Adrenal gland (tissue), 5 donors: ENCODE data around the gene PREB.

Source experiments
- POLR2A ChIP-seq, 2 donors: fragments of 450-650 bp; IDR thresholded peaks; one replicate each; pipeline ENCODE4 v1.6.1; 2017; ENCODE audit warnings: antibody characterized with exemption in 2 of 2, mild to moderate bottlenecking in 2 of 2, moderate library complexity in 1 of 2
- TF ChIP-seq, protein P1 (sequence below), 6 experiments: fragments of 450-650 bp in 4 of 6; fragments of 200-600 bp in 2 of 6; sonication (generic) in 1 of 6; IDR thresholded peaks; 1 replicate in 5 of 6; 2 replicates in 1 of 6; pipeline versions ENCODE4 v1.5.1 to v1.8.0; 2016 to 2021; ENCODE audit warnings: antibody characterized with exemption in 6 of 6, mild to moderate bottlenecking in 2 of 6, moderate library complexity in 1 of 6
- donor health status: DM: no; HTN: no; CAD: no.

DNA sequence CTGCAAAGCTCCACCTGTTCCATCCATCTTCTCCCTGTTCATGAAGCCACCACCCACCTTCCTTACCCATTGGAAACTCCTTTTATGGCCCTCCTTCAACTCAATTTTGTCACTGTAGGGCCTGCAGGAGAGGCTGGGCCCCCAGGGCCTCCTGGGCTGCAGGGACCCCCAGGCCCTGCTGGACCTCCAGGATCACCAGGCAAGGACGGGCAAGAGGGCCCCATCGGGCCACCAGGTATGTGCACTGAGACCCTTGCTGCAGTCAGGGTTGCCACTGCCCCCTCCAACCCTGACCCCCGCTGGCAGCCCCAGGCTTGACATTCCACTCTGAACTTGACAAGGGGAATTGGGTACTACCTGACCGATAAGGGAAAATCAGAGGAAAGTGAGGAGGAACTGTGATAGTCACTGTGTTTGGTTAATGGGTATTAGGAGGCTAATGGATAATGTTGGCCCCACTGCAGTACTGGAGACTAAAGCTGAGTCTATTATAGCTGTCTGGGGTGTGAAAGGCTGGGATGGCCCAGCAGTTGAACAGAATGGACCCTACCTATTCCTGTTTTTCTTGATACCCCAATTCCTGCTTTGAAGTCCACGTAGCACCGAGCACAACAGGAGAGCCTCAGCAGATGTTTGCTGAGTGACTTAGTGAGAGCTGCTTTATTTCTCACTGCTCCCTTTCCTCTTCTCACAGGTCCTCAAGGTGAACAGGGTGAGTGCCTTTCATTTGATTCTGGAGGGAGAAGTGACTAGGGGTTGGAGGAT, 50.0 kb downstream of the PREB start:
- TF ChIP-seq, protein P1, sequence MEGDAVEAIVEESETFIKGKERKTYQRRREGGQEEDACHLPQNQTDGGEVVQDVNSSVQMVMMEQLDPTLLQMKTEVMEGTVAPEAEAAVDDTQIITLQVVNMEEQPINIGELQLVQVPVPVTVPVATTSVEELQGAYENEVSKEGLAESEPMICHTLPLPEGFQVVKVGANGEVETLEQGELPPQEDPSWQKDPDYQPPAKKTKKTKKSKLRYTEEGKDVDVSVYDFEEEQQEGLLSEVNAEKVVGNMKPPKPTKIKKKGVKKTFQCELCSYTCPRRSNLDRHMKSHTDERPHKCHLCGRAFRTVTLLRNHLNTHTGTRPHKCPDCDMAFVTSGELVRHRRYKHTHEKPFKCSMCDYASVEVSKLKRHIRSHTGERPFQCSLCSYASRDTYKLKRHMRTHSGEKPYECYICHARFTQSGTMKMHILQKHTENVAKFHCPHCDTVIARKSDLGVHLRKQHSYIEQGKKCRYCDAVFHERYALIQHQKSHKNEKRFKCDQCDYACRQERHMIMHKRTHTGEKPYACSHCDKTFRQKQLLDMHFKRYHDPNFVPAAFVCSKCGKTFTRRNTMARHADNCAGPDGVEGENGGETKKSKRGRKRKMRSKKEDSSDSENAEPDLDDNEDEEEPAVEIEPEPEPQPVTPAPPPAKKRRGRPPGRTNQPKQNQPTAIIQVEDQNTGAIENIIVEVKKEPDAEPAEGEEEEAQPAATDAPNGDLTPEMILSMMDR (IDR thresholded peaks at IDR 0.05) = no peak
- TF ChIP-seq POLR2A (IDR thresholded peaks at IDR 0.05) = no peak
